Fibroblast of skin of abdomen (primary cell): ENCODE data around the gene PDCL2.

Experiments used
- DNase-seq: peaks from one replicate; pipeline ENCODE4 v3.0.0-alpha.2; 2013

PDCL2 gene

GRCh38 chr4:55534306-55534705, 57.7 kb downstream of the PDCL2 start:
- DNase-seq, result no peak

GRCh38 chr4:55530691-55531090, 61.4 kb downstream of the PDCL2 start:
- DNase-seq, result no peak

GRCh38 chr4:55530167-55530566, 61.9 kb downstream of the PDCL2 start:
- DNase-seq, result no peak

- DNase-seq, result no peak
Measured at GRCh38 chr4:55528491-55528890, 63.6 kb downstream of the PDCL2 start.

GRCh38 chr4:55524844-55525571, 67.0 kb downstream of the PDCL2 start:
- DNase-seq, result peak; percentile 37

GRCh38 chr4:55518442-55518841, 73.6 kb downstream of the PDCL2 start:
- DNase-seq, result no peak

- no peak for DNase-seq
Measured at GRCh38 chr4:55517526-55518229, 74.4 kb downstream of the PDCL2 start.

GRCh38 chr4:55512922-55513571, 79.0 kb downstream of the PDCL2 start:
- peak; percentile 41 for DNase-seq

- DNase-seq, result no peak
Measured at GRCh38 chr4:55512077-55512476, 80.0 kb downstream of the PDCL2 start.

GRCh38 chr4:55510685-55511084, 81.4 kb downstream of the PDCL2 start:
- no peak for DNase-seq

GRCh38 chr4:55509266-55509665, 82.8 kb downstream of the PDCL2 start:
- DNase-seq, result peak; percentile 15

GRCh38 chr4:55507612-55508011, 84.4 kb downstream of the PDCL2 start:
- DNase-seq, result no peak
